HG02678 (cell line): ENCODE results near the gene SLC35F6.
"Not testable (repeated sequence)": the region's sequence is repeated elsewhere in the genome, so short reads cannot be mapped to it uniquely, and the experiment has no call there.

Source experiments
- ATAC-seq: cut with Tn5 transposase; IDR thresholded peaks from one replicate; pipeline ENCODE4 v1.9.1; 2021; ENCODE audit warnings: mild to moderate bottlenecking, moderate library complexity; ENCODE audit not compliant: unreplicated experiment

The SLC35F6 gene

GRCh38 chr2:26754972-26755670, 9.0 kb upstream of the SLC35F6 start:
- ATAC-seq = no peak

GRCh38 chr2:26756337-26756736, 7.7 kb upstream of the SLC35F6 start:
- ATAC-seq = no peak

- no peak for ATAC-seq
Observed at GRCh38 chr2:26757873-26758789, 6.0 kb upstream of the SLC35F6 start.

GRCh38 chr2:26758790-26759321, 5.2 kb upstream of the SLC35F6 start:
- ATAC-seq = no peak

- no peak for ATAC-seq
Observed at GRCh38 chr2:26759845-26760244, 4.2 kb upstream of the SLC35F6 start.

- ATAC-seq = not testable (repeated sequence)
Observed at GRCh38 chr2:26760991-26761390, 3.1 kb upstream of the SLC35F6 start.

GRCh38 chr2:26763019-26763418, 1.1 kb upstream of the SLC35F6 start:
- no peak for ATAC-seq

- no peak for ATAC-seq
Observed at GRCh38 chr2:26764906-26765305, 822 bp downstream of the SLC35F6 start.

GRCh38 chr2:26765475-26766200, 1.6 kb downstream of the SLC35F6 start:
- ATAC-seq = no peak

- no peak for ATAC-seq
Observed at GRCh38 chr2:26767129-26767528, 3.0 kb downstream of the SLC35F6 start.

GRCh38 chr2:26767894-26768487, 3.9 kb downstream of the SLC35F6 start:
- no peak for ATAC-seq

- no peak for ATAC-seq
Observed at GRCh38 chr2:26768759-26769088, 4.6 kb downstream of the SLC35F6 start.

- no peak for ATAC-seq
Observed at GRCh38 chr2:26769089-26769761, 5.1 kb downstream of the SLC35F6 start.

GRCh38 chr2:26770986-26771586, 7.0 kb downstream of the SLC35F6 start:
- no peak for ATAC-seq

GRCh38 chr2:26772064-26773001, 8.2 kb downstream of the SLC35F6 start:
- no peak for ATAC-seq

- ATAC-seq = no peak
Observed at GRCh38 chr2:26776195-26776800, 12.2 kb downstream of the SLC35F6 start.

- no peak for ATAC-seq
Observed at GRCh38 chr2:26778098-26778497, 14.0 kb downstream of the SLC35F6 start.

- ATAC-seq = no peak
Observed at GRCh38 chr2:26778507-26778906, 14.4 kb downstream of the SLC35F6 start.
